ENCODE data around the gene AGMO. TPM values are rescaled to one million over a fixed set of nuclear protein-coding genes. Genes with fewer than 3 reads are reported as not detected.

The AGMO gene
- total and polyA plus RNA-seq, 3 donors from 2014 or later = 13.1 to 52.8 (median 46.6) TPM

- TF ChIP-seq POLR2A (IDR thresholded peaks at IDR 0.05) (no peak), CTCF (IDR thresholded peaks at IDR 0.05) (no peak)
- Histone ChIP-seq H3K4me3 (no peak overlapping the region), H3K9me3 (no peaks in the 10 kb centered on the region), H3K4me1 (no peaks in the 10 kb centered on the region), H3K27me3 (no peaks in the 10 kb centered on the region), H3K36me3 (ENCODE audit: low read depth, missing control alignments) (no peaks in the 10 kb centered on the region), H3K27ac (no peak overlapping the region)
- 77 to 96% methylated on average over 1 of the region's 1 CpG for WGBS, 2 donors
- no peak for DNase-seq
- intact Hi-C loops (cut with DNase I; ENCODE audit: low total_unique reads) = no loop called here
These were observed 130.9 kb downstream of the AGMO start for GRCh38 chr7:15430911-15431310.

GRCh38 chr7:15430191-15430590 is 131.6 kb downstream of the AGMO start:
- no peak for DNase-seq
- no peak overlapping the region for H3K4me3 ChIP-seq
- H3K9me3 ChIP-seq = no peaks in the 10 kb centered on the region
- H3K36me3 ChIP-seq (ENCODE audit: low read depth, missing control alignments) = no peaks in the 10 kb centered on the region
- intact Hi-C loops (cut with DNase I; ENCODE audit: low total_unique reads) = no loop called here
- no peaks in the 10 kb centered on the region for H3K4me1 ChIP-seq
- 95 to 97% methylated on average over 2 of the region's 2 CpGs for WGBS, 2 donors
- no peak for TF ChIP-seq POLR2A (IDR thresholded peaks at IDR 0.05)
- TF ChIP-seq CTCF (IDR thresholded peaks at IDR 0.05) = no peak
- H3K27me3 ChIP-seq = no peaks in the 10 kb centered on the region
- H3K27ac ChIP-seq = no peak overlapping the region

GRCh38 chr7:15424468-15424867 is 137.3 kb downstream of the AGMO start:
- H3K27me3 ChIP-seq = no peaks in the 10 kb centered on the region
- intact Hi-C loops (cut with DNase I; ENCODE audit: low total_unique reads) = no loop called here
- H3K4me3 ChIP-seq = no peak overlapping the region
- no peak for DNase-seq
- TF ChIP-seq CTCF (IDR thresholded peaks at IDR 0.05) (no peak), POLR2A (IDR thresholded peaks at IDR 0.05) (no peak)
- H3K4me1 ChIP-seq = no peaks in the 10 kb centered on the region
- WGBS, 2 donors = 85 to 87% methylated on average over 2 of the region's 2 CpGs
- H3K27ac ChIP-seq = no peak overlapping the region
- no peaks in the 10 kb centered on the region for H3K36me3 ChIP-seq (ENCODE audit: low read depth, missing control alignments)
- no peaks in the 10 kb centered on the region for H3K9me3 ChIP-seq

- no peaks in the 10 kb centered on the region for H3K27me3 ChIP-seq
- H3K4me1 ChIP-seq = no peaks in the 10 kb centered on the region
- H3K36me3 ChIP-seq (ENCODE audit: low read depth, missing control alignments) = no peaks in the 10 kb centered on the region
- H3K27ac ChIP-seq = no peak overlapping the region
- no peak for DNase-seq
- no peak overlapping the region for H3K4me3 ChIP-seq
- intact Hi-C loops (cut with DNase I; ENCODE audit: low total_unique reads) = no loop called here
- no peaks in the 10 kb centered on the region for H3K9me3 ChIP-seq
- WGBS, 2 donors = 87 to 95% methylated on average over 2 of the region's 2 CpGs
- TF ChIP-seq CTCF (IDR thresholded peaks at IDR 0.05) = no peak
- TF ChIP-seq POLR2A (IDR thresholded peaks at IDR 0.05) = no peak
These were observed 142.2 kb downstream of the AGMO start for GRCh38 chr7:15419596-15419995.

GRCh38 chr7:15418264-15418663 is 143.6 kb downstream of the AGMO start:
- 68 to 70% methylated on average over 1 of the region's 1 CpG for WGBS, 2 donors
- no peak for TF ChIP-seq CTCF (IDR thresholded peaks at IDR 0.05)
- TF ChIP-seq POLR2A (IDR thresholded peaks at IDR 0.05) = no peak
- no peak overlapping the region for H3K27ac ChIP-seq
- intact Hi-C loops (cut with DNase I; ENCODE audit: low total_unique reads) = no loop called here
- DNase-seq = no peak
- H3K9me3 ChIP-seq = no peaks in the 10 kb centered on the region
- H3K27me3 ChIP-seq = no peaks in the 10 kb centered on the region
- H3K4me3 ChIP-seq = no peak overlapping the region
- H3K36me3 ChIP-seq (ENCODE audit: low read depth, missing control alignments) = no peaks in the 10 kb centered on the region
- no peaks in the 10 kb centered on the region for H3K4me1 ChIP-seq

Data from testis (tissue), 3 donors.